ENCODE measurements around the gene ZNF664.

Gene ZNF664

GRCh38 chr12:124006846-124007713 lies 34.1 kb downstream of the ZNF664 start:
- no peak overlapping the region for H3K4me3 ChIP-seq (ENCODE audit: low read length in 2 of 2)

GRCh38 chr12:124007826-124008570 lies 35.0 kb downstream of the ZNF664 start:
- Histone ChIP-seq H3K9ac (ENCODE audit: low read depth in 1 of 2, low read length in 2 of 2) (no peak overlapping the region), H3K4me3 (ENCODE audit: low read length in 2 of 2) (no peak overlapping the region), H3K9me3 (ENCODE audit: control insufficient read depth in 2 of 2, low read length in 2 of 2) (no peaks in the 10 kb centered on the region), H3K4me1 (ENCODE audit: control insufficient read depth in 2 of 2, insufficient read depth in 2 of 2, low read length in 2 of 2) (no peaks in the 10 kb centered on the region), H3K27ac (ENCODE audit: low read depth in 2 of 2, low read length in 2 of 2) (no peak overlapping the region), H3K27me3 (ENCODE audit: control insufficient read depth in 2 of 2, insufficient read depth in 2 of 2, low read length in 2 of 2) (no peaks in the 10 kb centered on the region), H3K36me3 (ENCODE audit: control insufficient read depth in 2 of 2, insufficient read depth in 2 of 2, low read length in 2 of 2) (peaks cover 13 to 44% of the 10 kb centered on the region in 2 donors)

More at GRCh38 chr12:124006846-124007713, 34.1 kb downstream of the ZNF664 start:
- Histone ChIP-seq H3K27ac (ENCODE audit: low read depth in 2 of 2, low read length in 2 of 2) (no peak overlapping the region), H3K36me3 (ENCODE audit: control insufficient read depth in 2 of 2, insufficient read depth in 2 of 2, low read length in 2 of 2) (peaks cover 7 to 35% of the 10 kb centered on the region in 2 donors), H3K9me3 (ENCODE audit: control insufficient read depth in 2 of 2, low read length in 2 of 2) (no peaks in the 10 kb centered on the region), H3K4me1 (ENCODE audit: control insufficient read depth in 2 of 2, insufficient read depth in 2 of 2, low read length in 2 of 2) (no peaks in the 10 kb centered on the region), H3K9ac (ENCODE audit: low read depth in 1 of 2, low read length in 2 of 2) (no peak overlapping the region), H3K27me3 (ENCODE audit: control insufficient read depth in 2 of 2, insufficient read depth in 2 of 2, low read length in 2 of 2) (no peaks in the 10 kb centered on the region)

- peaks cover 13 to 50% of the 10 kb centered on the region in 2 donors for H3K36me3 ChIP-seq (ENCODE audit: control insufficient read depth in 2 of 2, insufficient read depth in 2 of 2, low read length in 2 of 2)
- no peaks in the 10 kb centered on the region for H3K27me3 ChIP-seq (ENCODE audit: control insufficient read depth in 2 of 2, insufficient read depth in 2 of 2, low read length in 2 of 2)
- no peak overlapping the region for H3K27ac ChIP-seq (ENCODE audit: low read depth in 2 of 2, low read length in 2 of 2)
- no peak overlapping the region for H3K9ac ChIP-seq (ENCODE audit: low read depth in 1 of 2, low read length in 2 of 2)
- no peaks in the 10 kb centered on the region for H3K4me1 ChIP-seq (ENCODE audit: control insufficient read depth in 2 of 2, insufficient read depth in 2 of 2, low read length in 2 of 2)
- no peak overlapping the region for H3K4me3 ChIP-seq (ENCODE audit: low read length in 2 of 2)
- H3K9me3 ChIP-seq (ENCODE audit: control insufficient read depth in 2 of 2, low read length in 2 of 2): no peaks in the 10 kb centered on the region
Observed at GRCh38 chr12:124008595-124008994, 35.6 kb downstream of the ZNF664 start.

- H3K4me1 ChIP-seq (ENCODE audit: control insufficient read depth in 2 of 2, insufficient read depth in 2 of 2, low read length in 2 of 2): no peaks in the 10 kb centered on the region
- peaks cover 13 to 48% of the 10 kb centered on the region in 2 donors for H3K36me3 ChIP-seq (ENCODE audit: control insufficient read depth in 2 of 2, insufficient read depth in 2 of 2, low read length in 2 of 2)
- H3K9ac ChIP-seq (ENCODE audit: low read depth in 1 of 2, low read length in 2 of 2): no peak overlapping the region
- no peak overlapping the region for H3K27ac ChIP-seq (ENCODE audit: low read depth in 2 of 2, low read length in 2 of 2)
- H3K9me3 ChIP-seq (ENCODE audit: control insufficient read depth in 2 of 2, low read length in 2 of 2): no peaks in the 10 kb centered on the region
- no peaks in the 10 kb centered on the region for H3K27me3 ChIP-seq (ENCODE audit: control insufficient read depth in 2 of 2, insufficient read depth in 2 of 2, low read length in 2 of 2)
- H3K4me3 ChIP-seq (ENCODE audit: low read length in 2 of 2): no peak overlapping the region
Observed at GRCh38 chr12:124009781-124010180, 36.8 kb downstream of the ZNF664 start.

GRCh38 chr12:124010687-124011086 lies 37.7 kb downstream of the ZNF664 start:
- peaks cover 13 to 52% of the 10 kb centered on the region in 2 donors for H3K36me3 ChIP-seq (ENCODE audit: control insufficient read depth in 2 of 2, insufficient read depth in 2 of 2, low read length in 2 of 2)

GRCh38 chr12:124011435-124012115 lies 38.6 kb downstream of the ZNF664 start:
- Histone ChIP-seq H3K27ac (ENCODE audit: low read depth in 2 of 2, low read length in 2 of 2) (no peak overlapping the region), H3K9me3 (ENCODE audit: control insufficient read depth in 2 of 2, low read length in 2 of 2) (no peaks in the 10 kb centered on the region), H3K9ac (ENCODE audit: low read depth in 1 of 2, low read length in 2 of 2) (no peak overlapping the region), H3K36me3 (ENCODE audit: control insufficient read depth in 2 of 2, insufficient read depth in 2 of 2, low read length in 2 of 2) (peaks cover 13 to 52% of the 10 kb centered on the region in 2 donors), H3K4me1 (ENCODE audit: control insufficient read depth in 2 of 2, insufficient read depth in 2 of 2, low read length in 2 of 2) (no peaks in the 10 kb centered on the region), H3K27me3 (ENCODE audit: control insufficient read depth in 2 of 2, insufficient read depth in 2 of 2, low read length in 2 of 2) (no peaks in the 10 kb centered on the region), H3K4me3 (ENCODE audit: low read length in 2 of 2) (no peak overlapping the region)

More at GRCh38 chr12:124010687-124011086, 37.7 kb downstream of the ZNF664 start:
- no peaks in the 10 kb centered on the region for H3K27me3 ChIP-seq (ENCODE audit: control insufficient read depth in 2 of 2, insufficient read depth in 2 of 2, low read length in 2 of 2)
- H3K4me3 ChIP-seq (ENCODE audit: low read length in 2 of 2): no peak overlapping the region
- H3K9ac ChIP-seq (ENCODE audit: low read depth in 1 of 2, low read length in 2 of 2): no peak overlapping the region
- H3K9me3 ChIP-seq (ENCODE audit: control insufficient read depth in 2 of 2, low read length in 2 of 2): no peaks in the 10 kb centered on the region
- H3K27ac ChIP-seq (ENCODE audit: low read depth in 2 of 2, low read length in 2 of 2): no peak overlapping the region
- no peaks in the 10 kb centered on the region for H3K4me1 ChIP-seq (ENCODE audit: control insufficient read depth in 2 of 2, insufficient read depth in 2 of 2, low read length in 2 of 2)

- H3K4me1 ChIP-seq (ENCODE audit: control insufficient read depth in 2 of 2, insufficient read depth in 2 of 2, low read length in 2 of 2): no peaks in the 10 kb centered on the region
- no peak overlapping the region for H3K9ac ChIP-seq (ENCODE audit: low read depth in 1 of 2, low read length in 2 of 2)
- H3K27ac ChIP-seq (ENCODE audit: low read depth in 2 of 2, low read length in 2 of 2): no peak overlapping the region
- H3K27me3 ChIP-seq (ENCODE audit: control insufficient read depth in 2 of 2, insufficient read depth in 2 of 2, low read length in 2 of 2): no peaks in the 10 kb centered on the region
- no peak overlapping the region for H3K4me3 ChIP-seq (ENCODE audit: low read length in 2 of 2)
- no peaks in the 10 kb centered on the region for H3K9me3 ChIP-seq (ENCODE audit: control insufficient read depth in 2 of 2, low read length in 2 of 2)
- H3K36me3 ChIP-seq (ENCODE audit: control insufficient read depth in 2 of 2, insufficient read depth in 2 of 2, low read length in 2 of 2): peaks cover 13 to 49% of the 10 kb centered on the region in 2 donors
Observed at GRCh38 chr12:124013073-124013472, 40.1 kb downstream of the ZNF664 start.

- Histone ChIP-seq H3K27ac (ENCODE audit: low read depth in 2 of 2, low read length in 2 of 2) (no peak overlapping the region), H3K9ac (ENCODE audit: low read depth in 1 of 2, low read length in 2 of 2) (no peak overlapping the region)
Observed at GRCh38 chr12:124015494-124016461, 42.8 kb downstream of the ZNF664 start.

GRCh38 chr12:124017064-124017463 lies 44.0 kb downstream of the ZNF664 start:
- Histone ChIP-seq H3K9me3 (ENCODE audit: control insufficient read depth in 2 of 2, low read length in 2 of 2) (no peaks in the 10 kb centered on the region), H3K4me3 (ENCODE audit: low read length in 2 of 2) (no peak overlapping the region), H3K36me3 (ENCODE audit: control insufficient read depth in 2 of 2, insufficient read depth in 2 of 2, low read length in 2 of 2) (peaks cover 6 to 23% of the 10 kb centered on the region in 2 donors), H3K27me3 (ENCODE audit: control insufficient read depth in 2 of 2, insufficient read depth in 2 of 2, low read length in 2 of 2) (no peaks in the 10 kb centered on the region), H3K4me1 (ENCODE audit: control insufficient read depth in 2 of 2, insufficient read depth in 2 of 2, low read length in 2 of 2) (no peaks in the 10 kb centered on the region), H3K27ac (ENCODE audit: low read depth in 2 of 2, low read length in 2 of 2) (no peak overlapping the region), H3K9ac (ENCODE audit: low read depth in 1 of 2, low read length in 2 of 2) (no peak overlapping the region)

More at GRCh38 chr12:124015494-124016461, 42.8 kb downstream of the ZNF664 start:
- Histone ChIP-seq H3K4me3 (ENCODE audit: low read length in 2 of 2) (no peak overlapping the region), H3K9me3 (ENCODE audit: control insufficient read depth in 2 of 2, low read length in 2 of 2) (no peaks in the 10 kb centered on the region), H3K27me3 (ENCODE audit: control insufficient read depth in 2 of 2, insufficient read depth in 2 of 2, low read length in 2 of 2) (no peaks in the 10 kb centered on the region), H3K4me1 (ENCODE audit: control insufficient read depth in 2 of 2, insufficient read depth in 2 of 2, low read length in 2 of 2) (no peaks in the 10 kb centered on the region), H3K36me3 (ENCODE audit: control insufficient read depth in 2 of 2, insufficient read depth in 2 of 2, low read length in 2 of 2) (peaks cover 13 to 35% of the 10 kb centered on the region in 2 donors)

All from mucosa of rectum (tissue), 2 donors.